Effector memory CD4-positive, alpha-beta T cell (primary cell): Measurements from ENCODE around the gene METTL14.
"Not testable (repeated sequence)": the region's sequence is repeated elsewhere in the genome, so short reads cannot be mapped to it uniquely, and the experiment has no call there.

Experiments used
- DNase-seq, 3 donors: peaks; one replicate each; pipeline ENCODE4 v3.0.0-alpha.2; 2020
- H3K27ac ChIP-seq: 2 replicates; pipeline ENCODE4 v1.7.0; 2013; ENCODE audit warnings: mild to moderate bottlenecking, low read length, moderate library complexity; ENCODE audit not compliant: insufficient read depth, poor library complexity, severe bottlenecking
- H3K27me3 ChIP-seq: replicated peaks from 2 replicates; pipeline ENCODE4 v1.7.0; 2013; ENCODE audit warnings: mild to moderate bottlenecking, low read length; ENCODE audit not compliant: insufficient read depth, control insufficient read depth, poor library complexity, severe bottlenecking
- H3K36me3 ChIP-seq: 2 replicates; pipeline ENCODE4 v1.7.0; 2013; ENCODE audit warnings: mild to moderate bottlenecking, low read length, moderate library complexity; ENCODE audit not compliant: control insufficient read depth, insufficient read depth
- H3K4me1 ChIP-seq: 2 replicates; pipeline ENCODE4 v1.7.0; 2013; ENCODE audit warnings: low read length, mild to moderate bottlenecking; ENCODE audit not compliant: control insufficient read depth, insufficient read depth, poor library complexity, severe bottlenecking
- H3K4me3 ChIP-seq: 2 replicates; pipeline ENCODE4 v1.7.0; 2013; ENCODE audit warnings: low read length, low read depth, mild to moderate bottlenecking; ENCODE audit not compliant: insufficient read depth, poor library complexity, severe bottlenecking
- H3K9me3 ChIP-seq: 2 replicates; pipeline ENCODE4 v1.7.0; 2013; ENCODE audit warnings: mild to moderate bottlenecking, low read length, moderate library complexity; ENCODE audit not compliant: control insufficient read depth
- total RNA-seq, 3 donors: gene quantifications; one replicate each; lab custom pipeline; 2026; lab: John Stamatoyannopoulos, UW

The METTL14 gene
- 26.8 to 34.7 (median 30.8) reads per million in 3 donors for total RNA-seq

DNA sequence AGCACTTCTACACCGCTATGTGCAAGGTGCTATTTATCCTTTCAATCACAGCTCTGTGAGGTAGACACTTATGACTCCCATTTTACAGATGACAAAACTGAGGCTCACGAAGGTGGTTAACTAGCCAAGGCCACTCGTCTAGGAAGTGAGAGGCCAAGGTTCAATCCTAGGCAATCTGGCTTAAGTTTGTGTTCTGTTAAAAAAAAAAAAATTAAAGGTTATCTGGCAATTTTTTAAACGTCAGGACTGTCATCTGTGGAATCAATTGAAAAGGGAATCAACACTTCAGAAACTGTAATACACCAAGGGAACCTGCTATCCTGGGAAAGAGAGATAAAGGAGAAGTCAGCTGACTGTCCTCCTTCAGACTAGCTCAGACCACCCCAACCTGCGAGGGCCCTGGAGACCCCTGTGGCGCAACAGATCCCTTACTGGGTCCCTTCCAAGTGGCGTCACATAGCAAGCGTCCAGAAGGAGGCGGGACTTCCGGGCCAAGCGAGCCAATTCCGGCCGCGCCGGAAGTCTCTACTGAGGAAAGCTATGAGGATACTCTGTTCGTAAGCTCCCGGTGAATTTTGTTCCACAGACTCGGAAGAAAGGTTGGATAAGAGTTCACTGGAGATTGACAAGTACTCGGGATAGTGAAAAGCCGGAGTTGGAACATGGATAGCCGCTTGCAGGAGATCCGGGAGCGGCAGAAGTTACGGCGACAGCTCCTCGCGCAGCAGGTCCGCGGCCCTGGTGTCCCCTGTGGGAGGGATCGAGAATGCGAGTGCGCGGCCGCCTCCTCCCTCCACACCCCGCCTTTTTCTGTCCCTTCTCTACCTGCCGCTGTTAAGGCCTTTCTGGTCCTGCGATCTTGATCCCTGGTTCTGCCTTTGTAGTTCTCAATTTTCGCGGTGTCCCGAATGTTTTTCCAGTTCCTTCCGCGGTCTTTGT lies at the start of gene METTL14:
METTL14 (plus strand) TSS at position 520 of the 939 bp plus-strand sequence; CDS start at position 663, 143 bp downstream.
- H3K27ac ChIP-seq, result peak within 1 kb of the TSS; percentile 77

GRCh38 chr4:118636126-118636525 lies 49.1 kb upstream of the METTL14 start:
- DNase-seq, H3K36me3 ChIP-seq, H3K4me1 ChIP-seq, H3K27me3 ChIP-seq, H3K9me3 ChIP-seq, H3K27ac ChIP-seq, H3K4me3 ChIP-seq: not testable (repeated sequence)

More for the DNA sequence above, at the start of gene METTL14:
- peak within 1 kb of the TSS; percentile 81 for H3K4me3 ChIP-seq
- peaks cover 8% of the 10 kb centered on the region for H3K4me1 ChIP-seq
- H3K27me3 ChIP-seq, result no peaks in the 10 kb centered on the region
- H3K9me3 ChIP-seq, result no peaks in the 10 kb centered on the region
- DNase-seq, result peak; percentile 60 to 78 (median 73)
- H3K36me3 ChIP-seq, result peaks cover 10% of the 10 kb centered on the region

DNA sequence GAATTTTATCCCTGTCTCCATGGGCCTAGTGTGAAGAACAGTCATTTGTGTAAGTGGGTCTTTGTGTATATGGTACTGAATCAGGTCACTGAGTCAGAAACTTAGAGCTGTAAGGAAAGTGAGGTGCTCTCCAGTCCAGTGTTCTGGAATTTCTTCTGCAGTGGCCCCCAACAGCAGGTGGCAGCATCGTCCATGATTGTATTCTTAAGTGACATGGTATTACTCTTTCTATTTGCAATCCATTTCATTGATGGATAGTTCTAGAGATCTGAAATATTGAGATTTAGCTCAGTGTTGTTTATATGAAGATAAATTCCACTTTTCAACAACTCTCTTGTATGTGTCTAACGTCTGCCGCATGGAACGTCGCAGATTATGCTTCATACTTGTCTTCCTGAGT lies 20.5 kb upstream of the METTL14 start:
- not testable (repeated sequence) for H3K4me1 ChIP-seq, DNase-seq, H3K36me3 ChIP-seq, H3K4me3 ChIP-seq, H3K27ac ChIP-seq, H3K9me3 ChIP-seq, H3K27me3 ChIP-seq

- H3K27me3 ChIP-seq, H3K36me3 ChIP-seq, H3K4me1 ChIP-seq, H3K4me3 ChIP-seq, H3K9me3 ChIP-seq, H3K27ac ChIP-seq: not testable (repeated sequence)
- peak in 2 of 3 donors; percentile 4 to 27 for DNase-seq
These were observed 16.0 kb upstream of the METTL14 start for GRCh38 chr4:118669220-118669619.

GRCh38 chr4:118670968-118671367 lies 14.2 kb upstream of the METTL14 start:
- not testable (repeated sequence) for H3K36me3 ChIP-seq, DNase-seq, H3K27me3 ChIP-seq, H3K27ac ChIP-seq, H3K4me3 ChIP-seq, H3K4me1 ChIP-seq, H3K9me3 ChIP-seq

DNA sequence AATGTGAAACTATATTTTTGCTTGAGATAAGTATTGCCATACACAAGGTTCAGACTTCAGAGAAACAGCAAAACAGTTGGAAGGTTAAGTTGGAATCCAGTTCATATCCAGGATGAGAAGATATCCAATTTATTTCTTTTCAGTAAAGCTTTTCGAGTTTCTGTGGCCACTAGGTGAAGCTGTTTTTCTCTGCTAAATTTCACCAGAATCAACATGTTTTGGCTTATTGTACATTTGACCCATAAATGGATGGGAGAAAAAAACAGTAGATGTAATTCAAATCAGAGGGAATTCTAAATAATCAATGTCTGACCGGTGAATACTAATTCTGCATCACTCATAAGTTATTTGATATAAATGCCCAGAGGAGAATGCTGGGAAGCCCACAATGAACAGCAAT lies 9.1 kb upstream of the METTL14 start:
- no peaks in the 10 kb centered on the region for H3K36me3 ChIP-seq
- H3K4me1 ChIP-seq, result no peaks in the 10 kb centered on the region
- no peak overlapping the region for H3K27ac ChIP-seq
- no peaks in the 10 kb centered on the region for H3K9me3 ChIP-seq
- no peaks in the 10 kb centered on the region for H3K27me3 ChIP-seq
- no peak for DNase-seq
- H3K4me3 ChIP-seq, result no peak overlapping the region

- no peaks in the 10 kb centered on the region for H3K36me3 ChIP-seq
- no peaks in the 10 kb centered on the region for H3K9me3 ChIP-seq
- H3K4me1 ChIP-seq, result no peaks in the 10 kb centered on the region
- DNase-seq, result no peak
- no peak overlapping the region for H3K4me3 ChIP-seq
- no peaks in the 10 kb centered on the region for H3K27me3 ChIP-seq
- H3K27ac ChIP-seq, result no peak overlapping the region
These were observed 4.4 kb upstream of the METTL14 start for GRCh38 chr4:118680808-118681207.

DNA sequence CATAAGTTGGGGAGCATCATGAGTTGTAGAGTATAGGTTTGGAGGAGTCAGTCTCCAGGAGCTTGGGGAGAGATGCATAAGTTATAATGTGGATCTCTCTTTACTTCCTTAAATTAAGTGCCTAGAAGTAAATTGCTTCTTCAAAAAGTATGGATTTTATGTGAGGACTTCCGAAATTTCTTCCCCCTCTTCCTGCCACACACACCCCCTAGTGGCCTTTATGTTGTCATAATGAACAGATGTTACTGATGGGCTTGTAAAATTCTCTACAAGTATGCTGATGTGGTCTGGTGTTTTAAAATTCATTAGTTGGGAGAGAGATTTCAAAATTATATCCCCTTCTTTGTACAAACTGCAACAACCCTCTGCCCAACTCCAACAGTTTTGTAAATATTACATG lies 2.3 kb upstream of the METTL14 start:
- Histone ChIP-seq H3K9me3 (no peaks in the 10 kb centered on the region), H3K27ac (no peak overlapping the region), H3K4me1 (peaks cover 8% of the 10 kb centered on the region), H3K36me3 (no peaks in the 10 kb centered on the region), H3K27me3 (no peaks in the 10 kb centered on the region), H3K4me3 (no peak overlapping the region)
- no peak for DNase-seq

- no peak for DNase-seq
- Histone ChIP-seq H3K27ac (no peak overlapping the region), H3K27me3 (no peaks in the 10 kb centered on the region), H3K4me1 (peaks cover 8% of the 10 kb centered on the region), H3K4me3 (no peak overlapping the region), H3K36me3 (no peaks in the 10 kb centered on the region), H3K9me3 (no peaks in the 10 kb centered on the region)
These were observed 1.7 kb upstream of the METTL14 start for GRCh38 chr4:118683513-118683912.

DNA sequence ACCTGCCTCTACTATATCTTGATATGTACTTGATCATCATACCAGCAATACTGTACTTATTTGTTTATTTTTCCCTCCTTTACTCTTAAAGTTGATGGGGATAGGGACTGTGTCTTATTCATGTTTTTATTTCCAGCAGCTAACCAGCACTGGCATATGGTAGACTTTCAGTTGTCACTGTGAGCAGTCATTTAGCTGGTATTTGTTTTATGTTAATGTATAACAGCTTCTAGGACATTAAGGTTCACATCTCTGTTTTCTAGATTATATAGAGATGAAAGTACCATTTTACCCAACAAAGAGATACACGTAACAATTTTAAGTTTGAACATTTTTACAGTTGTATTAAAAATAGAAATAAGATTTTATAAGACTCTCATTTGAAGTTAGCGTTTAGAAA lies 17.9 kb downstream of the METTL14 start:
- no peak for DNase-seq
- H3K27me3 ChIP-seq, result no peaks in the 10 kb centered on the region
- H3K4me1 ChIP-seq, result no peaks in the 10 kb centered on the region
- no peaks in the 10 kb centered on the region for H3K9me3 ChIP-seq
- peaks cover 63% of the 10 kb centered on the region for H3K36me3 ChIP-seq
- no peak overlapping the region for H3K4me3 ChIP-seq
- no peak overlapping the region for H3K27ac ChIP-seq
